ENCODE results near the gene ABCC3. TPM values are rescaled to one million over a fixed set of nuclear protein-coding genes. Genes with fewer than 3 reads are reported as not detected.

The ABCC3 gene
- total RNA-seq, 1 donor from 2014 or later, result 13.3 TPM

- Mint-ChIP-seq H3K9me3 (no peaks in the 10 kb centered on the region), H3K4me1 (ENCODE audit: unreplicated experiment) (peaks cover 18% of the 10 kb centered on the region), H3K4me3 (no peak overlapping the region), H3K36me3 (peaks cover 3% of the 10 kb centered on the region), H3K27me3 (peaks cover 16% of the 10 kb centered on the region), H3K27ac (no peak overlapping the region)
- DNase-seq (ENCODE audit: extremely low spot score, unreplicated experiment), result no peak
- TF ChIP-seq CTCF (conservative IDR thresholded peaks at IDR 0.05), result no peak
Measured at GRCh38 chr17:50607522-50608175, 27.0 kb upstream of the ABCC3 start.

GRCh38 chr17:50608700-50609379 is 25.8 kb upstream of the ABCC3 start:
- H3K27ac Mint-ChIP-seq, result no peak overlapping the region
- TF ChIP-seq CTCF (conservative IDR thresholded peaks at IDR 0.05), result no peak
- H3K36me3 Mint-ChIP-seq, result peaks cover 3% of the 10 kb centered on the region
- no peak overlapping the region for H3K4me3 Mint-ChIP-seq
- peaks cover 12% of the 10 kb centered on the region for H3K27me3 Mint-ChIP-seq
- DNase-seq (ENCODE audit: extremely low spot score, unreplicated experiment), result no peak
- no peaks in the 10 kb centered on the region for H3K9me3 Mint-ChIP-seq
- peaks cover 9% of the 10 kb centered on the region for H3K4me1 Mint-ChIP-seq (ENCODE audit: unreplicated experiment)

GRCh38 chr17:50609380-50610074 is 25.2 kb upstream of the ABCC3 start:
- H3K27ac Mint-ChIP-seq, result no peak overlapping the region
- no peak overlapping the region for H3K4me3 Mint-ChIP-seq
- no peaks in the 10 kb centered on the region for H3K9me3 Mint-ChIP-seq
- TF ChIP-seq CTCF (conservative IDR thresholded peaks at IDR 0.05), result no peak
- peaks cover 12% of the 10 kb centered on the region for H3K27me3 Mint-ChIP-seq
- DNase-seq (ENCODE audit: extremely low spot score, unreplicated experiment), result no peak
- H3K4me1 Mint-ChIP-seq (ENCODE audit: unreplicated experiment), result peaks cover 13% of the 10 kb centered on the region
- peaks cover 3% of the 10 kb centered on the region for H3K36me3 Mint-ChIP-seq

- Mint-ChIP-seq H3K9me3 (no peaks in the 10 kb centered on the region), H3K27me3 (peaks cover 9% of the 10 kb centered on the region), H3K4me1 (ENCODE audit: unreplicated experiment) (peaks cover 17% of the 10 kb centered on the region), H3K36me3 (peaks cover 3% of the 10 kb centered on the region), H3K4me3 (no peak overlapping the region), H3K27ac (no peak overlapping the region)
- no peak for TF ChIP-seq CTCF (conservative IDR thresholded peaks at IDR 0.05)
- DNase-seq (ENCODE audit: extremely low spot score, unreplicated experiment), result no peak
Measured at GRCh38 chr17:50611634-50612033, 23.0 kb upstream of the ABCC3 start.

- peaks cover 9% of the 10 kb centered on the region for H3K27me3 Mint-ChIP-seq
- H3K27ac Mint-ChIP-seq, result no peak overlapping the region
- H3K4me3 Mint-ChIP-seq, result no peak overlapping the region
- no peak for DNase-seq (ENCODE audit: extremely low spot score, unreplicated experiment)
- no peak for TF ChIP-seq CTCF (conservative IDR thresholded peaks at IDR 0.05)
- H3K4me1 Mint-ChIP-seq (ENCODE audit: unreplicated experiment), result peaks cover 17% of the 10 kb centered on the region
- H3K36me3 Mint-ChIP-seq, result peaks cover 3% of the 10 kb centered on the region
- H3K9me3 Mint-ChIP-seq, result no peaks in the 10 kb centered on the region
Measured at GRCh38 chr17:50612281-50612680, 22.4 kb upstream of the ABCC3 start.
